Measurements from ENCODE around the gene DDT. TPM values are rescaled to one million over a fixed set of nuclear protein-coding genes. Genes with fewer than 3 reads are reported as not detected.
"Not testable (repeated sequence)": the region's sequence is repeated elsewhere in the genome, so short reads cannot be mapped to it uniquely, and the experiment has no call there.

Gene DDT
- total RNA-seq, 1 donor: 80.3 TPM

- no peak for TF ChIP-seq CTCF (IDR thresholded peaks at IDR 0.05; ENCODE audit: extremely low read depth, low read depth, low read length)
- Histone ChIP-seq H3K4me3 (ENCODE audit: insufficient read depth, low read length) (no peak overlapping the region), H3K27ac (ENCODE audit: low read depth, low read length) (no peak overlapping the region), H4K20me1 (ENCODE audit: insufficient read depth, low read length) (peaks cover 7% of the 10 kb centered on the region), H3K4me1 (ENCODE audit: insufficient read depth, low read length) (no peaks in the 10 kb centered on the region), H3K9me3 (ENCODE audit: low read depth, low read length) (no peaks in the 10 kb centered on the region), H2AFZ (ENCODE audit: low read length) (no peak overlapping the region), H3K4me2 (ENCODE audit: insufficient read depth, low read length) (no peak overlapping the region), H3K79me2 (ENCODE audit: insufficient read depth, low read length) (peaks cover 30% of the 10 kb centered on the region), H3K27me3 (ENCODE audit: insufficient read depth, low read length) (no peaks in the 10 kb centered on the region), H3K36me3 (ENCODE audit: insufficient read depth, low read length) (peaks cover 29% of the 10 kb centered on the region)
- peak; percentile 8 for DNase-seq (ENCODE audit: insufficient read length, low spot score, missing footprints)
These were observed 3.3 kb downstream of the DDT start for GRCh38 chr22:23970816-23971486.

- Histone ChIP-seq H4K20me1 (ENCODE audit: insufficient read depth, low read length) (peaks cover 7% of the 10 kb centered on the region), H3K36me3 (ENCODE audit: insufficient read depth, low read length) (peaks cover 29% of the 10 kb centered on the region), H3K4me3 (ENCODE audit: insufficient read depth, low read length) (no peak overlapping the region), H3K4me1 (ENCODE audit: insufficient read depth, low read length) (no peaks in the 10 kb centered on the region), H3K27ac (ENCODE audit: low read depth, low read length) (no peak overlapping the region), H3K4me2 (ENCODE audit: insufficient read depth, low read length) (no peak overlapping the region), H3K9me3 (ENCODE audit: low read depth, low read length) (no peaks in the 10 kb centered on the region), H3K79me2 (ENCODE audit: insufficient read depth, low read length) (peaks cover 30% of the 10 kb centered on the region), H2AFZ (ENCODE audit: low read length) (no peak overlapping the region), H3K27me3 (ENCODE audit: insufficient read depth, low read length) (no peaks in the 10 kb centered on the region)
- peak; percentile 53 for DNase-seq (ENCODE audit: insufficient read length, low spot score, missing footprints)
- no peak for TF ChIP-seq CTCF (IDR thresholded peaks at IDR 0.05; ENCODE audit: extremely low read depth, low read depth, low read length)
These were observed 4.0 kb downstream of the DDT start for GRCh38 chr22:23970201-23970641.

- H3K9me3 ChIP-seq (ENCODE audit: low read depth, low read length): no peaks in the 10 kb centered on the region
- DNase-seq (ENCODE audit: insufficient read length, low spot score, missing footprints): peak; percentile 18
- H2AFZ ChIP-seq (ENCODE audit: low read length): no peak overlapping the region
- H3K4me2 ChIP-seq (ENCODE audit: insufficient read depth, low read length): no peak overlapping the region
- no peak overlapping the region for H3K4me3 ChIP-seq (ENCODE audit: insufficient read depth, low read length)
- no peak overlapping the region for H3K27ac ChIP-seq (ENCODE audit: low read depth, low read length)
- no peak for TF ChIP-seq CTCF (IDR thresholded peaks at IDR 0.05; ENCODE audit: extremely low read depth, low read depth, low read length)
- peaks cover 30% of the 10 kb centered on the region for H3K79me2 ChIP-seq (ENCODE audit: insufficient read depth, low read length)
- no peaks in the 10 kb centered on the region for H3K4me1 ChIP-seq (ENCODE audit: insufficient read depth, low read length)
- peaks cover 29% of the 10 kb centered on the region for H3K36me3 ChIP-seq (ENCODE audit: insufficient read depth, low read length)
- no peaks in the 10 kb centered on the region for H3K27me3 ChIP-seq (ENCODE audit: insufficient read depth, low read length)
- peaks cover 7% of the 10 kb centered on the region for H4K20me1 ChIP-seq (ENCODE audit: insufficient read depth, low read length)
These were observed 5.2 kb downstream of the DDT start for GRCh38 chr22:23969071-23969470.

GRCh38 chr22:23966568-23966967 is 7.7 kb downstream of the DDT start, which contains the start of gene DDTL:
Gene DDTL, plus strand, starts transcription at chr22:23966888. Its CDS starts 27 bp downstream, at chr22:23966915.
- H3K4me3 ChIP-seq (ENCODE audit: insufficient read depth, low read length); DNase-seq (ENCODE audit: insufficient read length, low spot score, missing footprints); H3K4me1 ChIP-seq (ENCODE audit: insufficient read depth, low read length); H2AFZ ChIP-seq (ENCODE audit: low read length); H3K27me3 ChIP-seq (ENCODE audit: insufficient read depth, low read length); H3K27ac ChIP-seq (ENCODE audit: low read depth, low read length); H3K9me3 ChIP-seq (ENCODE audit: low read depth, low read length); H3K4me2 ChIP-seq (ENCODE audit: insufficient read depth, low read length); H4K20me1 ChIP-seq (ENCODE audit: insufficient read depth, low read length): not testable (repeated sequence)
- peaks cover 25% of the 10 kb centered on the region for H3K36me3 ChIP-seq (ENCODE audit: insufficient read depth, low read length)
- H3K79me2 ChIP-seq (ENCODE audit: insufficient read depth, low read length): peaks cover 26% of the 10 kb centered on the region

- H3K36me3 ChIP-seq (ENCODE audit: insufficient read depth, low read length): peaks cover 20% of the 10 kb centered on the region
- DNase-seq (ENCODE audit: insufficient read length, low spot score, missing footprints); H2AFZ ChIP-seq (ENCODE audit: low read length); H3K27me3 ChIP-seq (ENCODE audit: insufficient read depth, low read length); H3K9me3 ChIP-seq (ENCODE audit: low read depth, low read length); H3K4me3 ChIP-seq (ENCODE audit: insufficient read depth, low read length); H3K4me2 ChIP-seq (ENCODE audit: insufficient read depth, low read length); H3K4me1 ChIP-seq (ENCODE audit: insufficient read depth, low read length); H3K27ac ChIP-seq (ENCODE audit: low read depth, low read length); H4K20me1 ChIP-seq (ENCODE audit: insufficient read depth, low read length): not testable (repeated sequence)
- peaks cover 21% of the 10 kb centered on the region for H3K79me2 ChIP-seq (ENCODE audit: insufficient read depth, low read length)
These were observed 8.1 kb downstream of the DDT start for GRCh38 chr22:23966094-23966493.

GRCh38 chr22:23961084-23961771 is 13.0 kb downstream of the DDT start, which contains the start of gene GSTT2B:
Gene GSTT2B, minus strand, starts transcription at chr22:23961195. Its CDS starts 64 bp downstream, at chr22:23961131.
- not testable (repeated sequence) for H3K36me3 ChIP-seq (ENCODE audit: insufficient read depth, low read length); H4K20me1 ChIP-seq (ENCODE audit: insufficient read depth, low read length); H3K27ac ChIP-seq (ENCODE audit: low read depth, low read length); H3K79me2 ChIP-seq (ENCODE audit: insufficient read depth, low read length); H3K4me1 ChIP-seq (ENCODE audit: insufficient read depth, low read length); H2AFZ ChIP-seq (ENCODE audit: low read length); H3K9me3 ChIP-seq (ENCODE audit: low read depth, low read length); H3K27me3 ChIP-seq (ENCODE audit: insufficient read depth, low read length); DNase-seq (ENCODE audit: insufficient read length, low spot score, missing footprints)
- peak within 1 kb of the TSS; percentile 48 for H3K4me2 ChIP-seq (ENCODE audit: insufficient read depth, low read length)
- peak within 1 kb of the TSS; percentile 43 for H3K4me3 ChIP-seq (ENCODE audit: insufficient read depth, low read length)

All from osteoblast (primary cell).